HG03280 (cell line): ENCODE results near the gene PRSS22.

Experiments
- ATAC-seq: cut with Tn5 transposase; IDR thresholded peaks from one replicate; pipeline ENCODE4 v1.9.1; 2021; ENCODE audit warnings: mild to moderate bottlenecking, moderate library complexity; ENCODE audit not compliant: unreplicated experiment

PRSS22 gene

DNA sequence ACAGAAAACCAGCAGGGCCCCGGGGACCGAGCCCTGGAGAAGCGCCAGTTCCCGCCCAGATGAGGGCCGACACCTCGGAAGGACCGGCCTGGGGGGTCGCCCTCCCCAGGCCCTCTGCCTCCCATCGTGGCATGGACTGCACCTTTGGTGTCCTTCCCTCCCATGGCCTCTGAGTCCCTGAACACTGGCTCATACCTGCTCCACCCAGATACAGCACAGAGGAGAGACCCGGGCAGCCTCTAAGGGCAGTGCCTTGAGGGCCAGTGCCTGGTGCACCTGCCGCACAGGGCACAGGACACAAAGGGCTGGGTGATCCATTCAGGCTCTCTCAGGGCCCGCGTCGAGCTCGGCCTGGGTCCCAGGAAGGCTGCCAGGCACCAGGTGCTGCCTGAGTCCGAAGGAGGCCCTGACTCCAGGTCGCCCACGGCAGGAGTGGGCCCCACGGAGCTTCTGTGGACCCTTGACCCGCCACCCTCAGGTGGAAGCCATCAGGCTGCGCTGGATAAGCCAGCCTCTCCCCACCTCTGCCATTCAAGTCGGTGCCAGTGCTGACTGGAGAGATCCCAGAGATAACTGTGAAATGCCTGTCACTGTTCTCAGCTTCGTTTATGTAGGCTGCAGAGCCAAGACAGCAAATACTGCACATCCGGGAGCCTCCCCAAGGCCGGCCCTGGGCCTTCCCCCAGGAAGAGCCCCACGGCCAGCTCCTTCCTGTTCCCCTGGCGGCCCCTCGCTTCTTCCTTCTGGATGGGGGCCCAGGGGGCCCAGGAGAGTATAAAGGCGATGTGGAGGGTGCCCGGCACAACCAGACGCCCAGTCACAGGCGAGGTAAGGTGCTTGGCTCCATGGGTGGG lies 28.2 kb downstream of the PRSS22 start, which contains the start of gene ZG16B:
ZG16B (plus strand) TSS at position 803 of the 854 bp plus-strand sequence. CDS start 139 bp downstream, outside the sequence.
- no peak for ATAC-seq

- ATAC-seq = no peak
Measured at GRCh38 chr16:2828876-2829430, 29.0 kb downstream of the PRSS22 start.

- no peak for ATAC-seq
Measured at GRCh38 chr16:2828521-2828840, 29.5 kb downstream of the PRSS22 start.

- ATAC-seq = no peak
Measured at GRCh38 chr16:2827831-2828520, 30.0 kb downstream of the PRSS22 start.

GRCh38 chr16:2827374-2827791 lies 30.6 kb downstream of the PRSS22 start:
- ATAC-seq = no peak

GRCh38 chr16:2826591-2827373 lies 31.2 kb downstream of the PRSS22 start:
- no peak for ATAC-seq

- ATAC-seq = no peak
Measured at GRCh38 chr16:2825906-2826305, 32.1 kb downstream of the PRSS22 start.

DNA sequence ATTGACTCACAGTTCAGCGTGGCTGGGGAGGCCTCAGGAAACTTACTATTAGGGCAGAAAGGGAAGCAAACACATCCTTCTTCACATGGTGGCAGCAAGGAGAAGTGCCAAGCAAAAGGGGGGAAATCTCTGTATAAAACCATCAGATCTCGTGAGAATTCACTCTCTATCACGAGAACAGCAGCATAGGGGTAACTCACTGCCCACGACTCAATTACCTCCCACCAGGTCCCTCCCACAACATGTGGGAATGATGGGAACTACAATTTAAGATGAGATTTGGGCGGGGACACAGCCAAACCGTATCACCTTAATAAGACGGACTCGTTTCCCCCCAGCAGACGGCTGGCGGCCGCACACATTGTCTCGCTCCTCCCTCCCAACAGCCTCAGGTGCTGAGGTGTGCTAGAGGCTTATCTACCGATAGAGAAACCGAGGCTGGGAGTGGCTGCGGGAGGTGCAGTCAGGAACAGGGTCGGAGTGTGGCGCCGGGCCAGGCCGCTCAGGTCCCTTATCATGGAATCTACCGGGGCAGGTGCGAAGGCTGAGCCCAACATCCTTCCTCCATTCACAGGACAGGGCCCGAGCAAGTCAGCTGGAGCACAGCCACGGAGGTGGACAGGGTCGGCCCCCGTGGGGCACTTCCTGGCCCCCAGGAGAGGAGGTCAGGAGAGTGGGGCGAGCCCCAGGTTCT lies 32.8 kb downstream of the PRSS22 start:
- no peak for ATAC-seq

GRCh38 chr16:2824626-2825025 lies 33.3 kb downstream of the PRSS22 start:
- no peak for ATAC-seq

DNA sequence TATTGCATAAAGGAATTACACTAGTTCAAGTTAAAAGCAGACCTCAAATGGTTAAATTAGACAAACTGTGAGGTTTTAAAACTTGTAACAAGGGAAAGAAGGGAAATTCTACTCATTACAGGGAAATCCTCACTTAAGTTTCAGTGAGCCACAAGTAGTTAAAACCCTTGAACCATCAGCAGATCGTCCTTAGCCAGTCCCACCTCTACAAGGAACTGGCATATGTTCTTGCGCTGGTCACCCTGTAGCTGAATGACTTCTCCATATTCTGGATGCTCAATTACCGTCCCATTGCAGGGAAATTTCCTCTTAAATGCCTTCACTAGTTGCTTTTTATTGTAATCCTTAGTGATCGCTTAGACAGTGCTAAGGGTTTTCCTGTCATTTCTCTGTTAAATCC lies 35.5 kb downstream of the PRSS22 start:
- ATAC-seq = no peak

DNA sequence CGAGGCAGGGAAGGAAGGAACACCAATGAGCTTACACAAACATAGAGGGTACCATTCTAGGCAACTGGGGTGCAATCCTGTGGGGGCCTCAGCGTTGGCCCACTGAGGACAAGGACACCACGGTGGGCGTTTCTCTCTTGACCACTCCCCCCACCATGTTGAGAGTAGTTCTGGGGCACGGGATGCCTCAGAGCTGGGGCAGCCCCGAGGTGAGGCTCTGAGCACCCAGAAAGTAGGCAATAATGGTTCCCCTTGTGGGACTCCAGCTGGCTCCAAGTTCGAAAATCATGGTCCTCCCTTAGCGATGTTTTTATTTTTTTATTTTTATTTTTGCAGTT lies 35.8 kb downstream of the PRSS22 start:
- no peak for ATAC-seq

DNA sequence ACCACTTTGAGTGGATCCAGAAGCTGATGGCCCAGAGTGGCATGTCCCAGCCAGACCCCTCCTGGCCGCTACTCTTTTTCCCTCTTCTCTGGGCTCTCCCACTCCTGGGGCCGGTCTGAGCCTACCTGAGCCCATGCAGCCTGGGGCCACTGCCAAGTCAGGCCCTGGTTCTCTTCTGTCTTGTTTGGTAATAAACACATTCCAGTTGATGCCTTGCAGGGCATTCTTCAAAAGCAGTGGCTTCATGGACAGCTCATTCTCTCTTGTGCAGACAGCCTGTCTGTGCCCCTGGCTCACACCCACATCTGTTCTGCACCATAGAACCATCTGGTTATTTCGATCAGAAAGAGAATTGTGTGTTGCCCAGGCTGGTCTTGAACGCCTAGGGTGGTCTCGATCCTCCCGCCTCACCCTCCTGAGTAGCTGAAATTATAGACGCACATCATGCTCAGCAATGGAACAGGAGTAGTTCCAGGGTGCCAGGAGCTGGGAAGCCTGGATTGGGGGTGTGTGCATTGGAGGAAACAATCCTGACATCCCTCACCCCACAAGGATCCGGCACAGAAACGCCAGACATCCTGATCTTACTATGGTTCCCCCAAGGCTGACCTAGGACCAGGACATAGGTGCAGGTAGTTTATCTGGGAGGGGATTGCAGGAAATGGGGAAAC lies 36.3 kb downstream of the PRSS22 start:
- ATAC-seq = no peak

- no peak for ATAC-seq
Measured at GRCh38 chr16:2820836-2821486, 37.0 kb downstream of the PRSS22 start.

DNA sequence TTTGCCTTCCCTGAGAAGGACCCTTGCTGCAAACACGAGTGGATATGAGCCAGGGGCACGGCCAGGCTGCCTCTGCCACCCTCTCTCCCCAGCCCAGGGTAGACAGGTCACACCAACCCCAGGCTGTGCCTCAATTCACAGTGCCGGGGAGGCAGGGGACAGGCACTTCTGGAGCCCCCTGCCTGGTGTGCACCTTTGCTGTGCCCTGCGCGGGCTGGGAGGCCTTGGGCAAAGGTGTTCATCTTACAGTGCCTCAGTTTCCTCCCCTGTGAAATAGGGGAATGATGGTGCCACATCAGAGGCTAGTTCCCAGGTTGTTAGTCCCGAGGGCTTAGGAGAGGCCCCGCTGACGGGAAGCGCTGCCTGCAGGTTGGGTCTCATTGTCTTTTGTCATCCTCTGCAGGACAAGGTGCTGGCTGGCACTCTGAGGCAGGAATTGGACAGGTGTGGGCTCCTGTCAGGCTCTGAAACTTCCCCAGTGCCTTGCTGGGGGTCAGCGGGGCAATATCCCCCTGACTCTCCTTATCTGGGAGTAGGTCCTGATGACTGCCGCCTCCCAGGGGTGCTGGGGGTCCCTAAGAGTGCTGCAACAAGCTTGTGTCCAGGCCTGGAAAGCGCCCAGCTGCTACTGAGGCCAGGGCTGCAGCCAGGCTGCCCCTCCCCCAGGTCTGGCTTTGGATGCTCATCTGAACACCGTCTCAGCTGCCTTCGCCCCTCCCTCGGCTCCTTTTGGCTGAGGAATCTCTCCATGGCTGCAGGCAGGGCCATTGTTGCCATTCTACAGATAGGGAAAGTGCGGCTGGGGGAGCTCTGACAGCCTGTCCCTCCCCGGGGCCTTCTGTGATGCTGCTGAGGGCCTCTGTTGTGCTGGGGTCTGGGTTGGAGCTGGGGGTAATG lies 37.8 kb downstream of the PRSS22 start:
- no peak for ATAC-seq

DNA sequence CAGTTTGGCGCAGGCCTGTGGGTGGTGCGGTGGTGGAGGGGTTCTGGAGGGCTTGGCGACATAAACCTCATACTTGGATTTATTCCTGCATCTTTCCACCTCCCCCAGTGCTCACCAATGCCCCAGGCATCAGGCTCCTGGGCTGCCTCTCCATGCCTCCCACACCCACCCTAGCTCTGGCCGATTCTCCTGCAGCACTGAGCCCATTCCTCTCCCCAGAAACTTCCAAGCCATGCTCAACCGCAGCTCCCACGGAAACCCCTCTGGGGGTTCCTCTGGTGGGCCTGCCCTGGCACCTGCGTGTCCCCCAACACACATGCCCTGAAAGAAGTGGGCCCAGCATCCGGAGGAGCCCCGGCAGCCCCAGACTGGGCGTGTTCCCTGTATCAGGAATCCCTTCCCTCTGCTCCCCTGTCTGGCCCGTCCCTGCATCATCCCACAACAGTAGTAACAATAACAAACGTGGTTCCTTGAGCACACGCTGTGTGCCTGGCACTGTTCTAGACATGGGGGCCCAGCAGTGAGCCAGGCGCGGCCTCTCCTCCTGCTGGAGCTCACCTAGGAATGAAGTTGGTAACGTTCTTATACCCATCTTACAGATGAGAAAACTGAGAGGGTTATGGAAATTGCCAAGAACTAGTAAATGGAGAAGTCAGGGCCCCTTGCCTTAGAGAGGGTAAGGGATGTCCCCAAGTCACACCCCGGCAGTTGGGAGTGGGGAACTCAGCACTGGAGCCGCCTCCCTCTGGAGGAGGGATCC lies 38.6 kb downstream of the PRSS22 start:
- ATAC-seq = no peak

GRCh38 chr16:2818272-2818876 lies 39.6 kb downstream of the PRSS22 start:
- ATAC-seq = no peak
